GM23338 (cell line): ENCODE data around the gene PXDN. TPM values are rescaled to one million over a fixed set of nuclear protein-coding genes. Genes with fewer than 3 reads are reported as not detected.

Experiments
- ATAC-seq: fragments of 200-7000 bp; cut with Tn5 transposase; 3 replicates; pipeline ENCODE4 v1.9.1; 2020
- DNase-seq: peaks from one replicate; pipeline ENCODE4 v3.0.0-alpha.2; 2015; ENCODE audit warnings: low spot score
- H2AFZ ChIP-seq: fragments of 200-600 bp; sonication (generic); 2 replicates; pipeline ENCODE4 v1.8.0; 2016; ENCODE audit warnings: antibody characterized with exemption, mild to moderate bottlenecking, moderate library complexity
- H3F3A ChIP-seq: fragments of 200-600 bp; sonication (generic); replicated peaks from 2 replicates; pipeline ENCODE4 v1.8.0; 2017; ENCODE audit warnings: antibody characterized with exemption, mixed run types, low read depth
- H3K27ac ChIP-seq: fragments of 200-600 bp; sonication (generic); 2 replicates; pipeline ENCODE4 v1.6.1; 2016; ENCODE audit warnings: low read depth
- H3K27me3 ChIP-seq: fragments of 200-600 bp; sonication (generic); 2 replicates; pipeline ENCODE4 v1.8.0; 2016; ENCODE audit warnings: mild to moderate bottlenecking, mixed run types, moderate library complexity; ENCODE audit not compliant: insufficient read depth
- H3K36me3 ChIP-seq: fragments of 200-600 bp; sonication (generic); 2 replicates; pipeline ENCODE4 v1.8.0; 2016; ENCODE audit warnings: mild to moderate bottlenecking; ENCODE audit not compliant: insufficient read depth
- H3K4me1 ChIP-seq: fragments of 200-600 bp; sonication (generic); 2 replicates; pipeline ENCODE4 v1.8.0; 2016; ENCODE audit warnings: mild to moderate bottlenecking, moderate library complexity; ENCODE audit not compliant: insufficient read depth
- H3K4me2 ChIP-seq: fragments of 200-600 bp; sonication (generic); 2 replicates; pipeline ENCODE4 v1.7.1; 2017; ENCODE audit warnings: mixed run types
- H3K4me3 ChIP-seq: fragments of 200-600 bp; sonication (generic); 2 replicates; pipeline ENCODE4 v1.6.1; 2016; ENCODE audit warnings: mixed run types
- H3K79me2 ChIP-seq: fragments of 200-600 bp; sonication (generic); replicated peaks from 2 replicates; pipeline ENCODE4 v1.8.0; 2017; ENCODE audit warnings: mild to moderate bottlenecking; ENCODE audit not compliant: insufficient read depth
- H3K9me2 ChIP-seq: fragments of 200-600 bp; sonication (generic); 2 replicates; pipeline ENCODE4 v1.8.0; 2017; ENCODE audit not compliant: insufficient read depth
- H4K20me1 ChIP-seq: fragments of 200-600 bp; sonication (generic); replicated peaks from 2 replicates; pipeline ENCODE4 v1.8.0; 2017; ENCODE audit warnings: mild to moderate bottlenecking; ENCODE audit not compliant: insufficient read depth
- H3K27ac Mint-ChIP-seq: 2 replicates; pipeline ENCODE4 v1.8.0; 2020; ENCODE audit warnings: inconsistent platforms, mild to moderate bottlenecking, moderate library complexity, mixed read lengths
- H3K27me3 Mint-ChIP-seq: 3 replicates; pipeline ENCODE4 v1.8.0; 2022; ENCODE audit warnings: low read depth, mild to moderate bottlenecking, moderate library complexity, mixed read lengths, inconsistent platforms; ENCODE audit not compliant: insufficient read depth, poor library complexity
- H3K36me3 Mint-ChIP-seq: 3 replicates; pipeline ENCODE4 v1.8.0; 2021; ENCODE audit warnings: low read depth, mild to moderate bottlenecking, inconsistent platforms, moderate library complexity, mixed read lengths
- H3K4me1 Mint-ChIP-seq: 3 replicates; pipeline ENCODE4 v1.8.0; 2020; ENCODE audit warnings: mild to moderate bottlenecking, inconsistent platforms, mixed read lengths
- H3K4me3 Mint-ChIP-seq: 3 replicates; pipeline ENCODE4 v1.8.0; 2021; ENCODE audit warnings: moderate library complexity, mild to moderate bottlenecking, inconsistent platforms, mixed read lengths
- H3K9me3 Mint-ChIP-seq: 3 replicates; pipeline ENCODE4 v1.8.0; 2020; ENCODE audit warnings: moderate library complexity, mild to moderate bottlenecking, inconsistent platforms, mixed read lengths
- CREB1 ChIP-seq: fragments of 250-450 bp; sonication (Bioruptor Pico); IDR thresholded peaks from 2 replicates; pipeline ENCODE4 v1.5.0; 2020; ENCODE audit warnings: low read depth, mild to moderate bottlenecking, moderate library complexity
- EZH2 ChIP-seq: fragments of 200-600 bp; sonication (generic); IDR thresholded peaks from one replicate; pipeline ENCODE4 v1.8.0; 2017; ENCODE audit warnings: antibody characterized with exemption, mild to moderate bottlenecking, low read depth; ENCODE audit not compliant: unreplicated experiment
- EZH2phosphoT487 ChIP-seq: fragments of 200-600 bp; sonication (generic); IDR thresholded peaks from one replicate; pipeline ENCODE4 v1.8.1; 2018; ENCODE audit warnings: antibody characterized with exemption; ENCODE audit not compliant: unreplicated experiment
- JUNB ChIP-seq: IDR thresholded peaks from one replicate; pipeline ENCODE4 v1.6.1; 2016; ENCODE audit warnings: antibody characterized with exemption; ENCODE audit not compliant: unreplicated experiment
- NANOG ChIP-seq: IDR thresholded peaks from 2 replicates; pipeline ENCODE4 v1.6.1; 2016; ENCODE audit warnings: antibody characterized with exemption, borderline replicate concordance
- POLR2AphosphoS5 ChIP-seq: IDR thresholded peaks from 2 replicates; pipeline ENCODE4 v1.6.1; 2016; ENCODE audit warnings: antibody characterized with exemption, low read depth
- REST ChIP-seq: IDR thresholded peaks from one replicate; pipeline ENCODE4 v1.6.1; 2018; ENCODE audit warnings: antibody characterized with exemption; ENCODE audit not compliant: unreplicated experiment
- STAT1 ChIP-seq: IDR thresholded peaks from one replicate; pipeline ENCODE4 v1.6.1; 2016; ENCODE audit warnings: antibody characterized with exemption; ENCODE audit not compliant: unreplicated experiment
- ZNF114 ChIP-seq: fragments of 250-450 bp; sonication (Bioruptor Pico); IDR thresholded peaks from 2 replicates; pipeline ENCODE4 v1.5.0; 2020; ENCODE audit warnings: mild to moderate bottlenecking, moderate library complexity
- ZNF331 ChIP-seq: fragments of 250-450 bp; sonication (Bioruptor Pico); IDR thresholded peaks from 2 replicates; pipeline ENCODE4 v1.5.0; 2020; ENCODE audit warnings: low read depth, mild to moderate bottlenecking, moderate library complexity
- polyA plus RNA-seq: library from polyadenylated mRNA; unstranded; fragments of >200 nt; fragmentation: Nextera tagmentation; extraction: Ambion mirVana; gene quantifications from 2 replicates; pipeline ENCODE4 v1.2.1, GENCODE V29; 2016
- total RNA-seq: library from RNA; depleted of rRNA; stranded (reverse); fragments of >200 nt; shearing (Covaris generic); gene quantifications from 2 replicates; pipeline ENCODE4 v1.2.3, GENCODE V29; 2014
- TF ChIP-seq, protein P1 (sequence below): IDR thresholded peaks from 2 replicates; pipeline ENCODE4 v1.6.1; 2016; ENCODE audit warnings: antibody characterized with exemption
- TF ChIP-seq, protein P2 (sequence below): fragments of 250-450 bp; sonication (Bioruptor Pico); IDR thresholded peaks from 2 replicates; pipeline ENCODE4 v1.5.0; 2020; ENCODE audit warnings: mild to moderate bottlenecking, moderate library complexity
- TF ChIP-seq, protein P3 (sequence below), 2 experiments: fragments of 200-600 bp in 1 of 2; sonication (generic) in 1 of 2; conservative IDR thresholded peaks; 2 replicates each; pipeline versions ENCODE4 v1.5.1 to v1.6.1; 2016 to 2017; ENCODE audit warnings: antibody characterized with exemption in 2 of 2, low read depth in 2 of 2, mild to moderate bottlenecking in 2 of 2, moderate library complexity in 1 of 2

Gene PXDN
- total and polyA plus RNA-seq, 2 experiments from 2014 or later: 42.2 to 225 TPM

GRCh38 chr2:1707771-1708418, 36.4 kb downstream of the PXDN start:
- peaks cover 42% of the 10 kb centered on the region for H3K79me2 ChIP-seq
- peak; percentile 84 for ATAC-seq

More at GRCh38 chr2:1707771-1708418, 36.4 kb downstream of the PXDN start:
- H3K4me1 ChIP-seq: peaks cover 14% of the 10 kb centered on the region
- no peak overlapping the region for H2AFZ ChIP-seq
- TF ChIP-seq CREB1 (no peak), NANOG (no peak), POLR2AphosphoS5 (no peak), ZNF114 (CRISPR knock-in tag) (no peak), STAT1 (no peak), EZH2 (no peak), JUNB (no peak), EZH2phosphoT487 (no peak), ZNF331 (no peak), REST (no peak)
- TF ChIP-seq, protein P1, sequence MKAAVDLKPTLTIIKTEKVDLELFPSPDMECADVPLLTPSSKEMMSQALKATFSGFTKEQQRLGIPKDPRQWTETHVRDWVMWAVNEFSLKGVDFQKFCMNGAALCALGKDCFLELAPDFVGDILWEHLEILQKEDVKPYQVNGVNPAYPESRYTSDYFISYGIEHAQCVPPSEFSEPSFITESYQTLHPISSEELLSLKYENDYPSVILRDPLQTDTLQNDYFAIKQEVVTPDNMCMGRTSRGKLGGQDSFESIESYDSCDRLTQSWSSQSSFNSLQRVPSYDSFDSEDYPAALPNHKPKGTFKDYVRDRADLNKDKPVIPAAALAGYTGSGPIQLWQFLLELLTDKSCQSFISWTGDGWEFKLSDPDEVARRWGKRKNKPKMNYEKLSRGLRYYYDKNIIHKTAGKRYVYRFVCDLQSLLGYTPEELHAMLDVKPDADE: no peak
- TF ChIP-seq, protein P2, sequence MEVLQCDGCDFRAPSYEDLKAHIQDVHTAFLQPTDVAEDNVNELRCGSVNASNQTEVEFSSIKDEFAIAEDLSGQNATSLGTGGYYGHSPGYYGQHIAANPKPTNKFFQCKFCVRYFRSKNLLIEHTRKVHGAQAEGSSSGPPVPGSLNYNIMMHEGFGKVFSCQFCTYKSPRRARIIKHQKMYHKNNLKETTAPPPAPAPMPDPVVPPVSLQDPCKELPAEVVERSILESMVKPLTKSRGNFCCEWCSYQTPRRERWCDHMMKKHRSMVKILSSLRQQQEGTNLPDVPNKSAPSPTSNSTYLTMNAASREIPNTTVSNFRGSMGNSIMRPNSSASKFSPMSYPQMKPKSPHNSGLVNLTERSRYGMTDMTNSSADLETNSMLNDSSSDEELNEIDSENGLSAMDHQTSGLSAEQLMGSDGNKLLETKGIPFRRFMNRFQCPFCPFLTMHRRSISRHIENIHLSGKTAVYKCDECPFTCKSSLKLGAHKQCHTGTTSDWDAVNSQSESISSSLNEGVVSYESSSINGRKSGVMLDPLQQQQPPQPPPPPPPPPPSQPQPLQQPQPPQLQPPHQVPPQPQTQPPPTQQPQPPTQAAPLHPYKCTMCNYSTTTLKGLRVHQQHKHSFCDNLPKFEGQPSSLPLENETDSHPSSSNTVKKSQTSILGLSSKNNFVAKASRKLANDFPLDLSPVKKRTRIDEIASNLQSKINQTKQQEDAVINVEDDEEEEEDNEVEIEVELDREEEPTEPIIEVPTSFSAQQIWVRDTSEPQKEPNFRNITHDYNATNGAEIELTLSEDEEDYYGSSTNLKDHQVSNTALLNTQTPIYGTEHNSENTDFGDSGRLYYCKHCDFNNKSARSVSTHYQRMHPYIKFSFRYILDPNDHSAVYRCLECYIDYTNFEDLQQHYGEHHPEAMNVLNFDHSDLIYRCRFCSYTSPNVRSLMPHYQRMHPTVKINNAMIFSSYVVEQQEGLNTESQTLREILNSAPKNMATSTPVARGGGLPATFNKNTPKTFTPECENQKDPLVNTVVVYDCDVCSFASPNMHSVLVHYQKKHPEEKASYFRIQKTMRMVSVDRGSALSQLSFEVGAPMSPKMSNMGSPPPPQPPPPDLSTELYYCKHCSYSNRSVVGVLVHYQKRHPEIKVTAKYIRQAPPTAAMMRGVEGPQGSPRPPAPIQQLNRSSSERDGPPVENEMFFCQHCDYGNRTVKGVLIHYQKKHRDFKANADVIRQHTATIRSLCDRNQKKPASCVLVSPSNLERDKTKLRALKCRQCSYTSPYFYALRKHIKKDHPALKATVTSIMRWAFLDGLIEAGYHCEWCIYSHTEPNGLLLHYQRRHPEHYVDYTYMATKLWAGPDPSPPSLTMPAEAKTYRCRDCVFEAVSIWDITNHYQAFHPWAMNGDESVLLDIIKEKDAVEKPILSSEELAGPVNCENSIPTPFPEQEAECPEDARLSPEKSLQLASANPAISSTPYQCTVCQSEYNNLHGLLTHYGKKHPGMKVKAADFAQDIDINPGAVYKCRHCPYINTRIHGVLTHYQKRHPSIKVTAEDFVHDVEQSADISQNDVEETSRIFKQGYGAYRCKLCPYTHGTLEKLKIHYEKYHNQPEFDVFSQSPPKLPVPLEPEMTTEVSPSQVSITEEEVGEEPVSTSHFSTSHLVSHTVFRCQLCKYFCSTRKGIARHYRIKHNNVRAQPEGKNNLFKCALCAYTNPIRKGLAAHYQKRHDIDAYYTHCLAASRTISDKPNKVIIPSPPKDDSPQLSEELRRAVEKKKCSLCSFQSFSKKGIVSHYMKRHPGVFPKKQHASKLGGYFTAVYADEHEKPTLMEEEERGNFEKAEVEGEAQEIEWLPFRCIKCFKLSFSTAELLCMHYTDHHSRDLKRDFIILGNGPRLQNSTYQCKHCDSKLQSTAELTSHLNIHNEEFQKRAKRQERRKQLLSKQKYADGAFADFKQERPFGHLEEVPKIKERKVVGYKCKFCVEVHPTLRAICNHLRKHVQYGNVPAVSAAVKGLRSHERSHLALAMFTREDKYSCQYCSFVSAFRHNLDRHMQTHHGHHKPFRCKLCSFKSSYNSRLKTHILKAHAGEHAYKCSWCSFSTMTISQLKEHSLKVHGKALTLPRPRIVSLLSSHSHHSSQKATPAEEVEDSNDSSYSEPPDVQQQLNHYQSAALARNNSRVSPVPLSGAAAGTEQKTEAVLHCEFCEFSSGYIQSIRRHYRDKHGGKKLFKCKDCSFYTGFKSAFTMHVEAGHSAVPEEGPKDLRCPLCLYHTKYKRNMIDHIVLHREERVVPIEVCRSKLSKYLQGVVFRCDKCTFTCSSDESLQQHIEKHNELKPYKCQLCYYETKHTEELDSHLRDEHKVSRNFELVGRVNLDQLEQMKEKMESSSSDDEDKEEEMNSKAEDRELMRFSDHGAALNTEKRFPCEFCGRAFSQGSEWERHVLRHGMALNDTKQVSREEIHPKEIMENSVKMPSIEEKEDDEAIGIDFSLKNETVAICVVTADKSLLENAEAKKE: no peak
- TF ChIP-seq, protein P3, sequence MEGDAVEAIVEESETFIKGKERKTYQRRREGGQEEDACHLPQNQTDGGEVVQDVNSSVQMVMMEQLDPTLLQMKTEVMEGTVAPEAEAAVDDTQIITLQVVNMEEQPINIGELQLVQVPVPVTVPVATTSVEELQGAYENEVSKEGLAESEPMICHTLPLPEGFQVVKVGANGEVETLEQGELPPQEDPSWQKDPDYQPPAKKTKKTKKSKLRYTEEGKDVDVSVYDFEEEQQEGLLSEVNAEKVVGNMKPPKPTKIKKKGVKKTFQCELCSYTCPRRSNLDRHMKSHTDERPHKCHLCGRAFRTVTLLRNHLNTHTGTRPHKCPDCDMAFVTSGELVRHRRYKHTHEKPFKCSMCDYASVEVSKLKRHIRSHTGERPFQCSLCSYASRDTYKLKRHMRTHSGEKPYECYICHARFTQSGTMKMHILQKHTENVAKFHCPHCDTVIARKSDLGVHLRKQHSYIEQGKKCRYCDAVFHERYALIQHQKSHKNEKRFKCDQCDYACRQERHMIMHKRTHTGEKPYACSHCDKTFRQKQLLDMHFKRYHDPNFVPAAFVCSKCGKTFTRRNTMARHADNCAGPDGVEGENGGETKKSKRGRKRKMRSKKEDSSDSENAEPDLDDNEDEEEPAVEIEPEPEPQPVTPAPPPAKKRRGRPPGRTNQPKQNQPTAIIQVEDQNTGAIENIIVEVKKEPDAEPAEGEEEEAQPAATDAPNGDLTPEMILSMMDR (conservative IDR thresholded peaks at IDR 0.05; ENCODE audit: low read depth in 2 of 2): no peak
- H3K4me3 Mint-ChIP-seq: peak overlapping the region; percentile 37; the same call in 1 of the 3 replicates
- no peaks in the 10 kb centered on the region for H3K9me2 ChIP-seq
- H3K36me3 Mint-ChIP-seq: peaks cover 4% of the 10 kb centered on the region; the same call in 1 of the 3 replicates
- H3K27me3 ChIP-seq: no peaks in the 10 kb centered on the region
- H4K20me1 ChIP-seq: no peaks in the 10 kb centered on the region; the same call in 1 of the 2 replicates
- peak; percentile 83 for DNase-seq
- H3K4me2 ChIP-seq: peak overlapping the region; percentile 42
- no peaks in the 10 kb centered on the region for H3K36me3 ChIP-seq
- H3K4me3 ChIP-seq: peak overlapping the region; percentile 27; the same call in 1 of the 2 replicates
- H3K4me1 Mint-ChIP-seq: peaks cover 35% of the 10 kb centered on the region
- peak overlapping the region; percentile 45; the same call in 1 of the 2 replicates for H3K27ac Mint-ChIP-seq
- peak overlapping the region; percentile 79 for H3K27ac ChIP-seq
- no peaks in the 10 kb centered on the region for H3K9me3 Mint-ChIP-seq
- peaks cover 4% of the 10 kb centered on the region for H3F3A ChIP-seq
- H3K27me3 Mint-ChIP-seq: peaks cover 4% of the 10 kb centered on the region
